HG03558 (cell line): ENCODE measurements around the gene CAGE1.

Source experiments
- ATAC-seq: cut with Tn5 transposase; IDR thresholded peaks from one replicate; pipeline ENCODE4 v1.9.1; 2021; ENCODE audit warnings: moderate number of reproducible peaks; ENCODE audit not compliant: unreplicated experiment; ENCODE audit errors: extremely low read depth

The CAGE1 gene

DNA sequence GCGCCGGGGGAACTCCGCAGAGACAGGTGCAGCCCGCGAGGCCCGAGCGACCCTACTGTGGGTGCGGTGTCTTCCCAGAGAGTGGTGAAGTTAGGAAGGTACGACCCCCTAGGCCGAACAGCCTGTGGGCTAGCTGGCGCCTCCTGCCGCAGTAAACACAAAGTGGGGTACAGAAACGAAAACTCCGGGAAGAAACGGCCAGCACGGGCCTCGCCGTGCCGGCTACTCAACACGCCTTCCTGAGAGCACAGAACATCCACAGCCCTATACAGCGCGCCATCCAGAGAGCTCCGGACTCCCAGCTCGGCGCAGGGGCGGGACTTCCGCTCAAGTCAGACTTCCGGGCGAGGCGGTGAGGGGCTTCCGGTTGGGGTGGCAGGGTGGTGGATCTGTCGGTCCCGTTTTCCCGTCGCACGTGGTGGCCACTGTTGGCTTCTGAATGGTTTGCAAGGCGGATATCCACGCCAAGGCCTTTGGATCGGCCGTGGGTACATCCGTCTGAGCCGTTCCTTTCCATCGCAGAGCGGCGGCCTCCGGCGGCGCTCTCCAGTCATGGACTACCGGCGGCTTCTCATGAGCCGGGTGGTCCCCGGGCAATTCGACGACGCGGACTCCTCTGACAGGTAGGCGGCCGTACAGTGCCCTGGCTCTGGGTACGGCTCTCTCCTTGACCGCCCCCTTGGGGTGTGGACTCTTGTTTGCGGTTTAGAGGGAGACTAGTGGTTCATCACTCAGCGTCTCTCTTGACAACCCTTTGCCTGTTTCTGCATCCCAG, at the start of gene CAGE1, which contains the start of gene RIOK1:
Gene CAGE1, minus strand, starts transcription at position 292 of the 775 bp plus-strand sequence. CDS start 2,569 bp downstream, outside the sequence.
Gene RIOK1, plus strand, starts transcription at position 358 of the 775 bp plus-strand sequence. Its CDS starts 195 bp downstream, at position 553.
- ATAC-seq, result peak; percentile 88

DNA sequence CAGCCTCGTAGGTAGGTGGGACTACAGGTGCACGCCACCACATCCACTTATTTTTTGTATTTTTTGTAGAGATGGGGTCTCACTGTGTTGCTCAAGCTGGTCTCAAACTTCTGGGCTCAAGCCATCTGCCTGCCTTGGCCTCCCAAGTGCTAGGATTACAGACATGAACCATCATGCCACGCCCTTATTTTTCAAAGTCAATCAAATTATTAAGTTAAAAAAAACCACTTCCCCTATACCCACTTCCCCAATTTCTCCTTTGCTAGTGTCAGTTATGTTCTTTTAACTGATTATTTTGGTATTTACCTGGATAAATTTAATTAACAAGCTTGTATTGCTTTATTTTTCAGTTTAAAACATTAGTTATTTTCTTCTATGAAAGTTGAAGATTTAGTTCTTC, 49.7 kb upstream of the CAGE1 start:
- no peak for ATAC-seq

DNA sequence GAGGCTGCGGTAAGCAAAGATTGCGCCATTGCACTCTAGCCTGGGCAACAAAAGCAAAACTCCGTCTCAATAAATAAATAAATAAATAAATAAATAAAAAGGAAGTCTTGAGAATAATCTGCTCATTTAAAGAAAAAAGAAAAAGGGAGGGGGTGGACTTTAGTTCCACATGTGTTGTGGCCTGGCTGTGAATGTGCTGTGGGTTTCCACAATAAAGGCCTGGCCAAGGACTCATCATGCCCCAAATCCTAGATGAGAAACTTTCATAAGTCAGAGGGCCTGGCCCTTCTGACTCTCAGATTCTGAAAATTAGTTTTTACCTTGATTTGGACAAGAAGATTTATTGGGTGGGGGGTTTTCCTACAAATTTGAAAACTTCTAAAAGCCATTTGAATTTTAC, 48.5 kb upstream of the CAGE1 start:
- ATAC-seq, result no peak

DNA sequence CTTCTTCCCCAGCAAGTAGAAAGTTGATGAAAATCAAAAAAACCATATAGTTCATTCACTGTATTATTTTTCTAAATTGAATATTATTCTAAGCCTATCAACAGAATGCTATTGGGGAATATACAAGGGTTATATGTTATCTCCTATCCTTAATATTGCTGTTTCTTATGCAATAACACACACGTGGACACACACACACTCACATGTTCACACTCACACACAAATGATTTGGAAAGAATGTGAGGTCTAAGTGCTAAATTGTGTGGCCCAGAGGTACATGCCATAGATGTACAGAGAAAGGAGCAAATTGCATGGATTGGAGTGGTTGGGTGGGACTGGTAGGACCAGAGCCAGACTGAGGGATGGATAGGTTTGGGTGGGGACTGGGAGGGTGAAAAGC, 45.1 kb upstream of the CAGE1 start:
- ATAC-seq, result no peak

DNA sequence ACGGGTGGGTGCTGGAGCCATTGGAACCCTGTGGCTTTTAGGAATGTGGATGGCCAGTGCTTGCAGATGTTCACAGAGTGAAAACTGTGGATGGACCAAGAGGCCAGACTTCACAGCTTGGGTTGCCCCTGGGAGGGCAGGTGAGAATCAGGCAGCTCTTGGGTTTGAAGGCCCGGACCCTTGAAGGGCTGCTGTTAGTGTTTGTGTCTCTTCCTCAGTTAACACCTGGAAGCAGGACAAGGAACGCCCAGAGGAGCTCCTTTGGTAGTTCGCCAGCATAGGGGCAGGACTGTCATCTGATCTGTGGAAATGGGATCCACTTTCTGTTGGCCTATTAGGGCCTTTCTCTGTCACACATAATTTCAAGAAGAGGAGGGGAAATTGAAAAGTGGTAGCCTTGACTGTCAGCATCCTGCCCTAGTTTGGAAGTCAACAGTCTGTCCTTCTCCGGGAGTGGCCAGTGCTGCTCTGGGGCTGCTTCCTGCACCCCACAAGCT, 43.6 kb upstream of the CAGE1 start:
- ATAC-seq, result no peak

DNA sequence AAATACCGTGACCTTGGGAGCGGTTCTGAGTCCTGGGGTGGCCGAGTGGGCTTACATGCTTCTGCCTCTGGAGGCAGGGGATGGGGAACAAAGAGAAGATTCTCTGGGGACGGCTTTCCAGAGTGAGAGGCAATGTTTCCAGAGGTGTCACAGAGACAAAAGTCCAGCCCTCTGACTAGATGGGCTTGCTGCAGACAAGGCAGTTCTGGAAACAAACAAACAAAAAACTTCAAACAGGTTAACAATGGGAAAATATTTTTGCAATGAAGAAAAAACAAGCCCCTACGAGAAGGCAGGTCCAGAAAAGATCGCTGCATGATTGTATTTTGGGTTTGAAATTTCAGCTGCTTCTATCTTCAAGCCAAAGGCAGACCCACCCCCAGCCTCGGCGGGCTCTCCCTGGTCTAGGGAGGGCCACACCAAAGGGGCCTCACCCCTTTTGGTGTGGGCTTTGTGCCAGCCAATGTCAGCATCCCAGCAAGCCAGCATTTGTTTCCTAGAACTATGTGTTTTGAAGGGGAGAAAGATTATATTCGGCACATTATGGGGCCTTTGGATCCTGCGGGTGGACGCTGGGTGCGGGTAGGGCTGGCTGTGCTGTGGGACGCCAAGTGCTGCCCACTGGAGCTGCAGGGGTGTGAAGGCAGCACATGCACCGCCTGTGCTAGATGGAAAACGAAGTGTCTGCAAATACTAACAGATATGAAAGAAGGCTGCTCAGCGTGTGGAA, 43.0 kb upstream of the CAGE1 start:
- ATAC-seq, result no peak

DNA sequence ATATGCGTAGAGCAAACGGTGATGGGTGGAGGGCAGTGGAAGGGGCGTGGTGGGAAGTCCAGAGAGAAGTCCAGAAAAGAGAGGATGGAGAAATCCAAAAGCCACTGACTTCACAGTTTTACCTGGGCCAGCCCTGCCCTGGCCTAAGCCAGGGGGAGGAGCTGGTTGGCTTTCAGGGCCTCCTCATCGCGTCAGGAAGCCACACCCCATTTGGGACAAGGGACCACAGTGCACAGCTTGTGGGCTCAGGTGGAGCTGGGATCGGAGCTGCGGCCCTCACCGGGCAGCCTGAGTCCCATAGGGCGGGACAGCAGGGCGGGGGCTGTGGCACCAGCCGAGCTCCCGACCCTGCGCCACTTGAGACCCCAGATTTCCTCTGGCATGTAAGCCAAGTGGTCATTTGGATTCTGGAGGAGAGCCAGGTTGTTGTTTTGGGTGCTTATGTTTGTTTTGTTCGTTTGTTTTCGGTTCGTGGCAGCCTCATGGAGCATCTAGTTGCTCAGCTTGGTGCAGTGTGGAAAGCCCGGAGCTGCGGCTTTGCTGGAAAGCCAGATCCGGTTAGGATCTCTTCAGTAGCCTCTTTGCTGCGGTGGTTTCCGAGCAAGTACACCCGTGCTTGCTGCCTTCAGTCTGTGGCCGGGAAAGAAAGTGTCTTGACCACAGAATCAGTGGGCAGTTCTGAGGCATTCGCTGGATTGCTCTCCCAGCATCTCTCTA, 42.3 kb upstream of the CAGE1 start:
- no peak for ATAC-seq

DNA sequence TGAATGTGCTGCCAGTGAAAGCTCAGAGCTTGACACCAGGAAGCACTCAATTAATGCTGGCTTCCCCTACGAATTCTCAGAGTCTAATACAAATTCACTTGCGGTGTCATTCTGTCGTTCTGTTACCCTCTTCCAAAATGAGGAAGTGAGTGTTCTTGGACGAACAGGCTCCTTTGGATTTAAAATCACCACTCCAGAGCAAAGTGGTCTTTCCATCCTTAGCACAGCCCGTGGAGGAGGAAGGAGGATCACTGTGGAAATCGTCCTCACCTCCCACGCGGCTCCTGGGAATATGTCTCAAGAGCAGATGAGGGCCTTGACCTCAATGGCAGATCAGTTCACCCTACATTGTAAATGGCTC, 41.8 kb upstream of the CAGE1 start:
- ATAC-seq, result no peak

DNA sequence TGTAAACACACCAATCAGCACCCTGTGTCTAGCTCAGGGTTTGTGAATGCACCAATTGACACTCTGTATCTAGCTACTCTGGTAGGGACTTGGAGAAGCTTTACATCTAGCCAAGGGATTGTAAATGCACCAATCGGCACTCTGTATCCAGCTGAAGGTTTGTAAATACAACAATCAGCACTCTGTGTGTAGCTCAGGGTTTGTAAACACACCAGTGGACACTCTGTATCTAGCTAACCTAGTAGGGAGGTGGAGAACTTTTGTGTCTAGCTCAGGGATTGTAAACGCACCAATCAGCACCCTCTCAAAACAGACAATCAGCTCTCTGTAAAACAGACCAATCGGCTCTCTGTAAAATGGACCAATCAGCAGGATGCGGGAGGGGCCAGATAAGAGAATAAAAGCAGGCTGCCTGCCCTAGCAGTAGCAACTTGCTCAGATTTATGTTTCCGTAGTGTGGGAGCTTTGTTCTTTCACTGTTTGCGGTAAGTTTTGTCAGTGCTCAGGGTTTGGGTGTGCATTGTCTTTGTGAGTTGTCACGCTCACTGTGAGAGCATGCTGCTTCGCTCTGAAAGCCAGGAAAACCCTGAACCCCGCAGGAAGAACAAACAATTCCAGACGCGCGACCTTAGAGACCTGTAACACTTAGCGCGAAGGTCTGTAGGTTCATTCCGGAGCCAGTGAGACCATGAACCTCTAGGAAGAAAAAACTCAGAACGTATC, 37.1 kb upstream of the CAGE1 start:
- no peak for ATAC-seq

DNA sequence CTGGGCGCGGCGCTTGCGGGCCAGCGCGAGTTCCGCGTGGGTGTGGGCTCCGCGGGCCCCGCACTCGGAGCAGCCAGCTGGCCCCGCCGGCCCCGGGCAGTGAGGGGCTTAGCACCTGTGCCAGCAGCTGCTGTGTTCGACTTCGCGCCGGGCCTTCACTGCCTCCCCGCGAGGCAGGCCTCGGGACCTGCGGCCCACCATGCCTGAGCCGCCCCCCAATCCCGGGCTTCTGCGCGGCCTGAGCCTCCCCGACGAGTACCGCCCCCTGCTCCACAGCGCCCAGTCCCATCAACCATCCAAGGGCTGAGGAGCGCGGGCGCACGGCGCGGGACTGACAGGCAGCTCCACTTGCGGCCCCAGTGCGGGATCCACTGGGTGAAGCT, 36.3 kb upstream of the CAGE1 start:
- no peak for ATAC-seq

DNA sequence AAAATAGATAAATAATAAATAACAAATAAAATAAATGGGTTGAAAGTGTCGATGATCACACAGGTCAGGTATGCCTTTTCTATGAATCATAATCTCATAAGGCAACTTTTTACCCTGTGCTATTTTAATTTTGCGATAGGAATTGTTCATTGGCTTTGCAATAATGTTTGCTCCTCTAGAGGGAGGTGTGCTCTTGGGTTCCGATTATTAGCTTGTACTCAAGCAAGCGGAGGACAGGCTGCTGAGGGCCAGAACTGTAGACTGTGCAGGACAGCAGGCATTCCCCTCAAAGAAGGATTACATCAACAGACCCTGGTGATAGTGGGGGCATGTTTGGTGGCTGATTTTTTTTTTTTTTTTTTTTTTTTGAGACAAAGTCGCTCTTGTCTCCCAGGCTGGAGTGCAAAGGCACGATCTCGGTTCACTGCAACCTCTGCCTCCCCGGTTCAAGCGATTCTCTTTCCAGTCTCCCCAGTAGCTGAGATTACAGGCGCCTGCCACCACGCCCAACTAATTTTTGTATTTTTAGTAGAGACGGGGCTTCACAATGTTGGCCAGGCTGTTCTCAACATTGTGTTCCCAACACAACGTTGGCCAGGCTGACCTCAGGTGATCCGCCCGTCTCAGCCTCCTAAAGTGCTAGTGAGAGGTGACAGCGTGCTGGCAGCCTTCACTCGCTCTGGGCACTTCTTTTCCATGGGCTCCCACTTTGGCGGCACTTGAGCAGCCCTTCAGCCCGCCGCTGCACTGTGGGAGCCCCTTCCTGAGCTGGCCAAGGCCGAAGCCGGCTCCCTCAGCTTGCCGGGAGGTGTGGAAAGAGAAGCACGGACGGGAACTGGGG, 35.6 kb upstream of the CAGE1 start:
- ATAC-seq, result no peak

DNA sequence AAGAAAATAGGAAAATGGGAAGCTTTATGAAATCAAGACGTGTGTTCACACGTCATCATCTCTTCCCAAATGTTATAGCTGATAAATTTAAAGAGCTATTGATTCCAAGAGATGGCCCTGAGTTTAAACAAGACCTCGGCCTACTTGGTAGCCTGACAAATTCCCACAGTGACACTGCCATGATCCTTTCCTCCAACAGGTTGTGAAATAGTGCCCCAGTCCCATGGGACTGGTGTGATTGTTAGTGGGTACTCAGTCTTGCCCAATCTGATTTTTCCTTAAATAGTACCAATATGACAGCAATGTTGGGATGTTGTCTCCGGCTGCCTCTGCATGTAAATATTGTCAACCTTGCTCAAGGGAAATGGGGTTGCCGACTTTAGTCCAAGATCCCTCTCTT, 34.5 kb upstream of the CAGE1 start:
- no peak for ATAC-seq

DNA sequence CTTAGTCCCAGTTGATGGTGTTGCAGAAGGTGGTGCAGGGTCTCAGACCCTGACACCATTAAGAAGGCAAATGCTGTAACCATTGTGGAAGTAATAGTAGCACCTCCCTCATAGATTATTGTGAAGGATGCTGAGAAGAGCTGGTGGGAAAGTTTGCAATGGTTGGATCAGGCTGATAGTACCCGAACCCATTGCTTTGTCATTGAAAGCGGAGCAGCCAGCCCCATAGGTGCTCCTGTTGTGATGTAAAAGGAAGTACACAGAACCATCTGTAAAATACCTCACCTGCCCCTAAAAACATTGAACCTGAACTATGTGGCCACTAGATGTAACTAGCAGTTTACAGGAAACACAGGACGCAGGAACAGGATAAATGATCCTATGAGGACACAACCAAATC, 31.5 kb upstream of the CAGE1 start:
- ATAC-seq, result no peak

DNA sequence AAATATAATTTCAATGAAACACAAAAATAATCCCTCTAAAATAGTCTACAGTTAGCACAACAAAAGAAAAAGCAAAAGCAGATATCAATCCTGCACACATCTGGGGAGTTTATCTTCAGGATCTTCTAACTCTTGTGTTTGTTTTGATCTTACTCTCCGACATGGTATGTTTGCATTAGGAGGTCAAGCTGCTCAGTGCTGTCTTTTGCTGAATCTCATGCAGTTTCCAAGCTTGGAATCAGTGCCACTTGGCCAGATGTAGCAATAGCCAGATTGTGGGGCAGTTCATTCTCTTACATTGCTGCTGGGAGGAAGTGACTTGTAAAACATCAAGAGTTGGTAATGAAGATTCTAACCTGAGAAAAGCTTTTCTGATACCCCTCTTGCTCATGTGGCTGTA, 29.5 kb upstream of the CAGE1 start:
- ATAC-seq, result no peak

DNA sequence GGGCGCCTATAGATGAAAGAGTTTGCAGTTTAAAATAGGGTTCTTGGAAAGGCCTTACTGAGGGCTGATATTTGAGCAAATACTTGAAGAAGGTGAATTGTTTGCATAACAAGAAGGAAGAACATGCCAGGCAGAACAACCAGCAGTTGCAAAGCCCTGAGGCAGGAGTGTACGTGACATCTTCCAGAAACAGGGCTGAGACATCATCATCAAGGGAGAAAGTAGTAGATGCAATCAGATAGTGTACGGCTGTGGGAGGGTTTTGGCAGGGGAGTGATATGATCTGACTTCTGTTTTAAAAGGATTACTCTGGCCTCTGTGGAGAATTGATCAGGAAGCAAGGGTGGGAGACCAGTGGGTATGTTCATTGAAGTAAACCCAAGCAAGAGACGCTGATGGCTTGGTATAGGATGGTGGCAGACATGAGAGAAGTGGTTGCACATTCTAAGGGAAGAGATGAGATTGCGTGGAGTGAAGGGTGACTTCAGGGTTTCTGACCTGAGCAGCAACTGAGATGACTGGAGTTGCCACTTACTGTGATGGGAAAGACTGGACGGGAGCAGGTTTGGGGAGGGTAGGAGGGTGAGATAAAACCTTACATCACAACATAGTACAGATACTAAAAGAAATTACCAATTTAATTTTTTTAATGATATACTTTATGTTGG, 28.8 kb upstream of the CAGE1 start:
- no peak for ATAC-seq

DNA sequence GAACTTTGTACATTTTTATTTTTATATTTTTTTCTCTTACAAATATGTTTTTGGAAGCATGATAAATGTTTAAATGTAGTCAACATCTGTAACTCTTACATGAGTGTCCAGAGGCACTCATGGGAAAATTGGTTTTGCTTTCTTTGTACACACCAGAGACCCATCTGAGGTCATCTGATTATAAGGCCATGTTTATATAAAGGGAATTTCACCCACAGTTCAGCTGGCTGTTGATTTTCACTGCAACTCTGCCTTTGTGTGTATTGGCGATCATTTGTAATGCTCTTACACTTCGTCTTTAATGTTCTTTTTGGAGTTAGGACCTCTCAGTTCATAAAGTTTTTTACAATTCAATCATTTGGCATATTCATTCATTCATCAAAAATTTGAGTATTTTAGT, 28.1 kb upstream of the CAGE1 start:
- ATAC-seq, result no peak

DNA sequence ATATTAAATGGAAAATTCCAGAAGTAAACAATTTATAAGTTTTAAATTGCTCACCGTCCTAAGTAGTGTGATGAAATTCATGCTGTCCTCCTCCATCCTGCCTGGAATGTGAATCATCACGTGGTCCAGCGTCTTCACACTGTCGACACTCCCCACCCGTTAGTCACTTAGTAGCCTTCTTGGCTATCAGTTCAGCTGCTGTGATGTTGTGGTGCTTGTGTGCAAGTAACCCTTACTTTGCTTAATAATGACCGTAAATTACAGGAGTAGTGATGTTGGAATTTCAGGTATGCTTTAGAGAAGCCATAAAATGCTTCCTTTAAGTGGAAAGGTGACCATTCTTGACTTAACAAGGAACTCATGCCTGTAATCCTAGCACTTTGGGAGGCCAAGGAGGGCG, 25.3 kb upstream of the CAGE1 start:
- ATAC-seq, result no peak

DNA sequence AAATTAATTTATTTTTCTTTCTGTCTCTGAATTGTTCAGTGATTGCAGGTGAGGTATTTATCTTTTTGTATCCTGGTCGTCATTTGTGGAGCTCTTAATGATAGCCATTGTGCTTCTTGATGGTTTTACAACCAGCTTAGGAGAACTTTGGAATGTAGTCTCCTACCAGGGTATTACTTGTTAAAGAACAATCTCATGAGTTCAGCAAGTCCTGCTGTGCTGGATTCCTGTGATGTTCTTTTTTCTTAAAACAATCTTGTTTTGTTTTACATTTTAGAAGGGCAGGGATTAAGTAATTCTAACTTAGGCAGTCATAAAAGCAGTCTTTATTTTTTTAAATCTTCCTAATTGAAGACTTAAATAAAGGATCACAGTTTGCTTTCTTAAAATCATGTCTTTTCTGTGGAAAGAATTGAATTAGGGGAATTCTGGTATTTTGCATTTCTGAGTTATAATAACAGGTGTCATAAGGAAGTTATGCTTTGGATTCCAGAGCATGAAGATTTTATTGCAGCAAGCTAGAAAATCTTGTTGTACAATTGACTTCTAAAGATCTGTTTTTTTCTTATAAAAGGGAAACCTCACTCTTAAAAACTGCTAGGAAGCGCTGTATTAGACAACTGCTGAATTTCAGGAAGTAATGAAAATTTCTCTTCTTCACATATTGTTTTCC, 23.7 kb upstream of the CAGE1 start:
- ATAC-seq, result no peak
